Right lobe of liver (tissue), 6 donors: Measurements from ENCODE around the gene KDM4B. TPM values are rescaled to one million over a fixed set of nuclear protein-coding genes. Genes with fewer than 3 reads are reported as not detected.

Experiments
- ATAC-seq, 4 donors: fragments of 200-7000 bp; cut with Tn5 transposase; one replicate each; pipeline ENCODE4 v1.9.1; 2020; ENCODE audit warnings: mild to moderate bottlenecking in 4 of 4, moderate library complexity in 4 of 4
- DNase-seq, 3 donors: peaks; one replicate each; pipeline ENCODE4 v3.0.0-alpha.2; 2020
- H3K27ac ChIP-seq, 3 donors: fragments of 200-600 bp; one replicate each; pipeline ENCODE4 v1.8.0; 2022
- H3K27me3 ChIP-seq, 2 donors: fragments of 200-600 bp; one replicate each; pipeline ENCODE4 v1.8.0; 2022
- H3K36me3 ChIP-seq, 4 donors: fragments of 200-600 bp; sonication (generic) in 1 of 4; one replicate each; pipeline versions ENCODE4 v1.5.1 to v1.8.0; 2017 to 2022; ENCODE audit warnings: control low read depth in 1 of 4
- H3K4me1 ChIP-seq, 4 donors: fragments of 200-600 bp; sonication (generic) in 1 of 4; one replicate each; pipeline versions ENCODE4 v1.5.1 to v1.8.0; 2017 to 2022; ENCODE audit warnings: control low read depth in 1 of 4
- H3K4me3 ChIP-seq, 3 donors: fragments of 200-600 bp; one replicate each; pipeline ENCODE4 v1.8.0; 2022
- H3K9me3 ChIP-seq, 4 donors: fragments of 200-600 bp; sonication (generic) in 1 of 4; one replicate each; pipeline versions ENCODE4 v1.5.1 to v1.8.0; 2017 to 2022; ENCODE audit warnings: control low read depth in 1 of 4
- POLR2A ChIP-seq: fragments of 450-650 bp; IDR thresholded peaks from one replicate; pipeline ENCODE4 v1.6.1; 2017; ENCODE audit warnings: antibody characterized with exemption, mild to moderate bottlenecking
- WGBS: methylation state at CpG from one replicate; pipeline ENCODE4 v1.1.6; 2018; ENCODE audit warnings: low coverage, low lambda C conversion rate; ENCODE audit not compliant: insufficient coverage; ENCODE audit errors: missing lambda C conversion rate; 5-methylcytosine and 5-hydroxymethylcytosine counted together
- intact Hi-C, 2 donors: fragments of 100-400 bp; cut with DNase I; formaldehyde crosslinking; loops; one replicate each; pipeline versions ENCODE4 v1.11.2 to v1.14.1; 2022
- total RNA-seq, 6 experiments: library from RNA; depleted of rRNA in 2 of 6; stranded (reverse); fragments of >200 nt in 2 of 6; fragmentation: NEBNext Ultra II Directional in 3 of 6; extraction: Animal tissue kit (Norgen Biotek cat#: 25700) in 3 of 6; gene quantifications; one replicate each; pipeline versions ENCODE4 v1.1.0 to v1.2.4, GENCODE V29; 2016 to 2023
- TF ChIP-seq, protein P1 (sequence below), 4 donors: fragments of 200-600 bp in 3 of 4; fragments of 450-650 bp in 1 of 4; IDR thresholded peaks; one replicate each; pipeline versions ENCODE4 v1.5.1 to v1.8.0; 2016 to 2022; ENCODE audit warnings: antibody characterized with exemption in 4 of 4, mild to moderate bottlenecking in 2 of 4
- donor health status: DM: no; HTN: yes; CAD: no.
- donor health status: DM: no; HTN: no; CAD: no.
- donor health status: DM: no; HTN: no; CAD: no.
- donor health status: DM: no; HTN: yes; CAD: no.
- donor health status: DM: no; HTN: yes; CAD: no.

Gene KDM4B
- total RNA-seq, 6 experiments from 2014 or later, result 14.2 to 36.9 (median 29.1) TPM

DNA sequence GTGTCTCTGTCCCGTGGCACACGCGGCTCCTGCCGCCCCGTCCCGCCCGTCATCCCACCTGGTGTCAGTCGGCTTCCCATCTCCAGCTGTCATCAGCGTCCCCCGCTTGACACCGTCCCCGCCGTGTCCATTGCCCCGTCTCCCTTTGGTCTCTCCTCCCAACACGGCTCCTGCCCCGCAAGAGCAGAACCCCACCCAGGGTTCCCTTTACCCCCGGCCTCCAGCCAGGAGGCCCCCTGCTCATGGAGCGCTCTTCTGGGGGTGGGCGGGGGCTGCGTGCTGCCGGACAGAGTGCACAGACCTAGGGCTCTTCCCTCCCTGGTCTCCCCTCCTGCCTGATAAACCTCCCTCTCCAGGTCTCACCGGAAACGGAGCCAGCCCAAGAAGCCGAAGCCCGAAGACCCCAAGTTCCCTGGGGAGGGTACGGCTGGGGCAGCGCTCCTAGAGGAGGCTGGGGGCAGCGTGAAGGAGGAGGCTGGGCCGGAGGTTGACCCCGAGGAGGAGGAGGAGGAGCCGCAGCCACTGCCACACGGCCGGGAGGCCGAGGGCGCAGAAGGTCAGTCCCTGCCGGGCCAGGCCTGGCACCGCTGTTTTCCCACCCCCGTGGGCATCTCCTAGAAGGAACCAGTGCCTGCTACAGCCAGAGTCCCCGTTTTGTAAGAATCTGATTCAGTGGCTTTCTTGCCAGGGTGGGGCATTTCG lies 150.5 kb downstream of the KDM4B start:
- ATAC-seq (no peak), DNase-seq (no peak)
- Histone ChIP-seq H3K27me3 (no peaks in the 10 kb centered on the region), H3K4me1 (peaks cover 0 to 14% (median 7%) of the 10 kb centered on the region in 4 donors), H3K27ac (no peak overlapping the region), H3K4me3 (no peak overlapping the region), H3K9me3 (no peaks in the 10 kb centered on the region), H3K36me3 (peaks cover 0 to 20% (median 0%) of the 10 kb centered on the region in 4 donors)
- WGBS, result 89% methylated on average over 21 of the region's 40 CpGs
- TF ChIP-seq, protein P1, sequence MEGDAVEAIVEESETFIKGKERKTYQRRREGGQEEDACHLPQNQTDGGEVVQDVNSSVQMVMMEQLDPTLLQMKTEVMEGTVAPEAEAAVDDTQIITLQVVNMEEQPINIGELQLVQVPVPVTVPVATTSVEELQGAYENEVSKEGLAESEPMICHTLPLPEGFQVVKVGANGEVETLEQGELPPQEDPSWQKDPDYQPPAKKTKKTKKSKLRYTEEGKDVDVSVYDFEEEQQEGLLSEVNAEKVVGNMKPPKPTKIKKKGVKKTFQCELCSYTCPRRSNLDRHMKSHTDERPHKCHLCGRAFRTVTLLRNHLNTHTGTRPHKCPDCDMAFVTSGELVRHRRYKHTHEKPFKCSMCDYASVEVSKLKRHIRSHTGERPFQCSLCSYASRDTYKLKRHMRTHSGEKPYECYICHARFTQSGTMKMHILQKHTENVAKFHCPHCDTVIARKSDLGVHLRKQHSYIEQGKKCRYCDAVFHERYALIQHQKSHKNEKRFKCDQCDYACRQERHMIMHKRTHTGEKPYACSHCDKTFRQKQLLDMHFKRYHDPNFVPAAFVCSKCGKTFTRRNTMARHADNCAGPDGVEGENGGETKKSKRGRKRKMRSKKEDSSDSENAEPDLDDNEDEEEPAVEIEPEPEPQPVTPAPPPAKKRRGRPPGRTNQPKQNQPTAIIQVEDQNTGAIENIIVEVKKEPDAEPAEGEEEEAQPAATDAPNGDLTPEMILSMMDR (IDR thresholded peaks at IDR 0.05), result no peak
- TF ChIP-seq POLR2A, result no peak
- intact Hi-C loops, result no loop called here

DNA sequence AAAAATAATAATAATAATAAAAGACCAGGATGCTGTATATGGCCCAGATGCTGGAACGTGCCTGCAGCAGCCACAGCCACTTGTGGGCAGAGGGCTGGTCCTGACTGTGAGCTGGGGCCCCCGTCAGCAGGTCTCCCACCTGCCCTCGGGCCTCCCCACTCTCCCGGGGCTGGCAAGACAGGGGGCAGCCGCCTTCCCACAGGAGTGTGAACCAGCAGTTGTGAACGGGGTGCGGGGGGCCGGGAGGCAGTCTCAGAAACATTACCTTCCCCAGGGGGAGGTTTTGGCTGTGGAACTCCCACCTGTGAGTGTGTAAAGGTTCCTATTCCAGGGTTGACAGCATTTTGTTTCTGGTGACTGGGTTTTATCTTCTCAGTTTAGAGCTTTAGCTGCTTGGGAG lies 151.4 kb downstream of the KDM4B start:
- no peak for ATAC-seq
- H3K4me3 ChIP-seq, result no peak overlapping the region
- peaks cover 0 to 20% (median 0%) of the 10 kb centered on the region in 4 donors for H3K36me3 ChIP-seq
- peaks cover 0 to 5% (median 2%) of the 10 kb centered on the region in 4 donors for H3K4me1 ChIP-seq
- no peak for TF ChIP-seq POLR2A
- TF ChIP-seq, protein P1 (IDR thresholded peaks at IDR 0.05), result no peak
- no peaks in the 10 kb centered on the region for H3K27me3 ChIP-seq
- no peak for DNase-seq
- no peak overlapping the region for H3K27ac ChIP-seq
- H3K9me3 ChIP-seq, result no peaks in the 10 kb centered on the region
- no CpG with 5 or more reads among the region's 8 CpGs for WGBS
- intact Hi-C loops, result no loop called here

DNA sequence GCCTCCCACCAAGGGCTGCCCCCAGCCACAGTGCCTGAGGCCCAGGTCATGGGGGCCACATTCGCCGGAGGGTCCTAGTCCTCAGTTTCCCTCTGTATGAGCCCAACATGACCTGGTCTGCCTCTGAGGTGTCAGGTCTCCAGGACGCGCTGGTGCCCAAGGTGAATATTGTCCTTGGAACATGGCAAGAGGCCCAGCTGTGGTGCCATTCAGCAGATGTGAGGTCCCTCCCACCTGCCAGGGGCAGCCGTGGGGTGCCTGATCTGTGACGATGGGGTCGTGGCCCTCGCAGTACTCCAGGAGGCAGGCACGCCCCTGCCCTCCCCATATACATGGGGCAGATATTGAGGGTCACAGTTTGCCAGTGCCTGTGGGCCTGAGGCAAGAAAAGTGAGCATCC lies 151.9 kb downstream of the KDM4B start:
- Histone ChIP-seq H3K4me1 (no peaks in the 10 kb centered on the region), H3K27ac (no peak overlapping the region), H3K9me3 (no peaks in the 10 kb centered on the region), H3K4me3 (no peak overlapping the region), H3K36me3 (peaks cover 0 to 20% (median 0%) of the 10 kb centered on the region in 4 donors), H3K27me3 (no peaks in the 10 kb centered on the region)
- intact Hi-C loops, result no loop called here
- no CpG with 5 or more reads among the region's 9 CpGs for WGBS
- no peak for TF ChIP-seq POLR2A
- TF ChIP-seq, protein P1 (IDR thresholded peaks at IDR 0.05), result no peak
- ATAC-seq, result no peak
- DNase-seq, result no peak

DNA sequence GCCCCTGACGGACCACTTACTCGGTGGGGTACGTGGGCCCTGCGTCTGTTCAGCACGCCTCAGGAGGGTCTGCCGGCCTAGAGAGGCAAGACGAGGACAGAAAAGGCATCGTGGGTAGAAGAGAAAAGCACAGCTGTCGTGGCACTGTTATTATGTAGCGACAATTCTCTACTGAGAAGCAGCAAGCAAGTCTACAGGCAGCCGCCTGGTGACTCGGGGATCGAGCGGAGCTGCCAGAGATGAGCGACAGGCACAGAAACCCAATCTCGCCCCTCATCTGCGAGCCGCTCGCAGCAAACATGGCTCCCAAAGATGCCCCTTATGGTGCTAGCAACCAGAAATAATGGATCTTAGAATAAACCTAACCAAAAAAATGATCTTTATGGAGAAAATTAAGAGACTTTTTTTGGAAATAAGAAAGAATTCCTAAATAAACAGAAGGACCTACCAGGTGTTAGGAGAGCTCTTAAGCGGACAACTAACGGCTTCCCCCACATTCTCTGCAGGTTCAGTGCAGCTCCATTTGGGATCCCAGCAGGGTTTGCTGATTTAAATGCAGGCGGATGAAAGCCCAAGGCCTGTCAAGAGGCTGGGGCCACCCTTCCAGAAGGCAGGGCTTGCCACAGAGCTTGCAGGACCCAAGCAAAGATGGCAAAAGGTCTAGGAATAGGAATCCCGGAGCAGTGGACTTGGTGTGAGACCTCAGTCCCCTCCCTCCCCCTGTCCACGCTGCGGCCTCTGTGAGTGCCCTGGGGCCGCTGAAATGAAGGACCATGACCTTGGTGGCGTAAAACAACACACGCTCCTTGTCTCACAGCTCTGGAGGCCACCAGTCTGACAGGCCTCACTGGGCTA lies 152.6 kb downstream of the KDM4B start:
- WGBS, result 91% methylated on average over 14 of the region's 28 CpGs
- TF ChIP-seq POLR2A, result no peak
- TF ChIP-seq, protein P1 (IDR thresholded peaks at IDR 0.05), result no peak
- DNase-seq, result no peak
- Histone ChIP-seq H3K4me1 (no peaks in the 10 kb centered on the region), H3K27me3 (no peaks in the 10 kb centered on the region), H3K27ac (no peak overlapping the region), H3K4me3 (no peak overlapping the region), H3K9me3 (no peaks in the 10 kb centered on the region), H3K36me3 (peaks cover 0 to 20% (median 0%) of the 10 kb centered on the region in 4 donors)
- intact Hi-C loops, result no loop called here
- peak in 1 of 4 donors; percentile 19 for ATAC-seq
